K562 (cell line): ENCODE data around the gene CYP2A6. TPM values are rescaled to one million over a fixed set of nuclear protein-coding genes. Genes with fewer than 3 reads are reported as not detected.

Experiments used
- ATAC-seq: fragments of 200-7000 bp; cut with Tn5 transposase; 3 replicates; pipeline ENCODE4 v1.9.1; 2020; ENCODE audit warnings: moderate library complexity
- BruUV-seq: library from RNA; stranded (reverse); fragments of 400-500 nt; replicated peaks from 2 replicates; lab custom pipeline; 2021; lab: Mats Ljungman, UMichigan
- CTCF ChIA-PET: fragments of 300-600 bp; formaldehyde crosslinking; extraction: SDS; loops from one replicate; lab custom pipeline; 2021; ENCODE audit warnings: low intra/inter-chr PET ratio; lab: Yijun Ruan, JAX
- POLR2A ChIA-PET: fragments of 300-600, 350-650 bp; sonication (Branson Sonifier 250); formaldehyde crosslinking; extraction: SDS; loops from one replicate; lab custom pipeline; 2021; ENCODE audit warnings: antibody characterized with exemption, inconsistent platforms; lab: Yijun Ruan, JAX
- DNase-seq, 4 experiments: peaks; one replicate each; pipeline versions ENCODE4 v3.0.0 to v3.0.0-alpha.2; 2011 to 2018; ENCODE audit warnings: low spot score in 3 of 4, mixed read lengths in 3 of 4; ENCODE audit errors: extremely low read depth in 1 of 4
- FAIRE-seq: peaks from 2 replicates; lab custom pipeline; 2011; peaks lifted over from hg19 to GRCh38; lab: Jason Lieb, UNC
- H2AFZ ChIP-seq: 2 replicates; pipeline ENCODE4 v1.6.0; 2011; ENCODE audit warnings: low read depth, low read length, control low read depth, inconsistent platforms
- H3K27ac ChIP-seq: fragments of 200-600 bp; 3 replicates; pipeline ENCODE4 v1.8.0; 2011; ENCODE audit warnings: low read depth, mild to moderate bottlenecking, control low read depth, inconsistent platforms, low read length, moderate library complexity, mixed read lengths; ENCODE audit errors: extremely low read depth
- H3K27me3 ChIP-seq, 2 experiments: fragments of 300-600 bp in 1 of 2; 2 replicates in 1 of 2; 3 replicates in 1 of 2; pipeline versions ENCODE4 v1.6.0 to v1.8.0; 2011; ENCODE audit warnings: inconsistent platforms in 2 of 2, low read length in 2 of 2, mild to moderate bottlenecking in 1 of 2, mixed read lengths in 1 of 2, moderate library complexity in 1 of 2; ENCODE audit not compliant: control insufficient read depth in 2 of 2, insufficient read depth in 2 of 2
- H3K36me3 ChIP-seq: fragments of 300-600 bp; 3 replicates; pipeline ENCODE4 v1.8.0; 2011; ENCODE audit warnings: mild to moderate bottlenecking, low read length, inconsistent platforms; ENCODE audit not compliant: control insufficient read depth, insufficient read depth
- H3K4me1 ChIP-seq, 2 experiments: fragments of 200-600 bp in 1 of 2; replicated peaks in 1 of 2; 2 replicates in 1 of 2; 3 replicates in 1 of 2; pipeline versions ENCODE4 v1.5.1 to v1.8.0; 2011; ENCODE audit warnings: inconsistent platforms in 2 of 2, low read length in 2 of 2, mild to moderate bottlenecking in 1 of 2, mixed read lengths in 1 of 2, moderate library complexity in 1 of 2; ENCODE audit not compliant: control insufficient read depth in 2 of 2, insufficient read depth in 2 of 2
- H3K4me2 ChIP-seq: 2 replicates; pipeline ENCODE4 v1.6.1; 2011; ENCODE audit warnings: low read length, control low read depth, inconsistent platforms, mixed read lengths; ENCODE audit not compliant: insufficient read depth
- H3K4me3 ChIP-seq: fragments of 200-600 bp; sonication (generic), shearing (Covaris generic); 2 replicates; pipeline ENCODE4 v1.5.1; 2016; ENCODE audit warnings: control low read depth, inconsistent platforms
- H3K79me2 ChIP-seq: fragments of 200-600 bp; 3 replicates; pipeline ENCODE4 v1.8.0; 2011; ENCODE audit warnings: low read length, inconsistent platforms; ENCODE audit not compliant: control insufficient read depth, insufficient read depth
- H3K9ac ChIP-seq, 2 experiments: 2 replicates each; pipeline versions ENCODE4 v1.6.0 to v1.6.1; 2011; ENCODE audit warnings: low read depth in 2 of 2, low read length in 2 of 2, control low read depth in 1 of 2, inconsistent platforms in 1 of 2, mild to moderate bottlenecking in 1 of 2, mixed read lengths in 1 of 2; ENCODE audit not compliant: insufficient read depth in 1 of 2
- H3K9me1 ChIP-seq: one replicate; pipeline ENCODE4 v1.6.0; 2011; ENCODE audit warnings: inconsistent platforms, mild to moderate bottlenecking, low read length, moderate library complexity; ENCODE audit not compliant: control insufficient read depth, insufficient read depth
- H3K9me3 ChIP-seq: replicated peaks from 2 replicates; pipeline ENCODE4 v1.5.1; 2011; ENCODE audit warnings: low read depth, low read length, inconsistent platforms; ENCODE audit not compliant: control insufficient read depth, insufficient read depth
- H4K20me1 ChIP-seq: replicated peaks from 2 replicates; pipeline ENCODE4 v1.6.1; 2011; ENCODE audit warnings: low read length, inconsistent platforms, mixed read lengths; ENCODE audit not compliant: control insufficient read depth, insufficient read depth
- ARID3B ChIP-seq: fragments of 250-450 bp; sonication (Bioruptor Pico); IDR thresholded peaks from 2 replicates; pipeline ENCODE4 v1.4.0; 2020; ENCODE audit warnings: borderline replicate concordance
- ATF7 ChIP-seq: fragments of 450-650 bp; IDR thresholded peaks from 2 replicates; pipeline ENCODE4 v1.7.1; 2014; ENCODE audit warnings: mild to moderate bottlenecking, moderate library complexity
- COPS2 ChIP-seq: fragments of 450-650 bp; conservative IDR thresholded peaks from 2 replicates; pipeline ENCODE4 v1.6.1; 2016; ENCODE audit warnings: mild to moderate bottlenecking, moderate library complexity
- EHMT2 ChIP-seq: fragments of 450-650 bp; IDR thresholded peaks from 2 replicates; pipeline ENCODE4 v1.6.1; 2018; ENCODE audit warnings: antibody characterized with exemption
- ESRRB ChIP-seq: fragments of 250-450 bp; sonication (Bioruptor Pico); IDR thresholded peaks from 2 replicates; pipeline ENCODE4 v1.5.0; 2020; ENCODE audit warnings: mild to moderate bottlenecking, moderate library complexity, borderline replicate concordance
- HDGF ChIP-seq: fragments of 450-650 bp; IDR thresholded peaks from 2 replicates; pipeline ENCODE4 v1.6.1; 2016
- L3MBTL2 ChIP-seq: fragments of 450-650 bp; IDR thresholded peaks from 2 replicates; pipeline ENCODE4 v1.6.1; 2016; ENCODE audit warnings: mild to moderate bottlenecking, moderate library complexity
- MEF2A ChIP-seq: IDR thresholded peaks from 2 replicates; pipeline ENCODE4 v1.6.1; 2011; ENCODE audit warnings: low read depth, mild to moderate bottlenecking, low read length, moderate library complexity; ENCODE audit not compliant: control insufficient read depth
- POLR2G ChIP-seq: fragments of 200-400 bp; formaldehyde crosslinking; IDR thresholded peaks from 2 replicates; pipeline ENCODE4 v1.6.1; 2017; ENCODE audit warnings: low read depth, mild to moderate bottlenecking, antibody characterized with exemption, low read length, moderate library complexity
- RBFOX2 ChIP-seq: fragments of 200-400 bp; formaldehyde crosslinking; IDR thresholded peaks from 2 replicates; pipeline ENCODE4 v1.6.1; 2017; ENCODE audit warnings: low read depth, mild to moderate bottlenecking, low read length, moderate library complexity
- TFAM ChIP-seq: fragments of 250-450 bp; sonication (Bioruptor Pico); conservative IDR thresholded peaks from 2 replicates; pipeline ENCODE4 v1.5.0; 2021; ENCODE audit warnings: mild to moderate bottlenecking, moderate library complexity
- ZBTB7A ChIP-seq: IDR thresholded peaks from 2 replicates; pipeline ENCODE4 v1.6.1; 2011; ENCODE audit warnings: low read depth, mild to moderate bottlenecking, low read length, moderate library complexity, borderline replicate concordance; ENCODE audit not compliant: control insufficient read depth
- ZNF518B ChIP-seq: fragments of 250-450 bp; sonication (Bioruptor Pico); IDR thresholded peaks from 2 replicates; pipeline ENCODE4 v1.5.0; 2021; ENCODE audit warnings: mild to moderate bottlenecking, moderate library complexity
- ZNF639 ChIP-seq, 2 experiments: fragments of 200-800 bp in 1 of 2; sonication (Bioruptor generic) in 1 of 2; sonication (generic) in 1 of 2; formaldehyde crosslinking in 1 of 2; IDR thresholded peaks in 1 of 2; conservative IDR thresholded peaks in 1 of 2; 2 replicates each; pipeline versions ENCODE4 v1.5.0 to v1.6.1; 2016 to 2020; ENCODE audit warnings: missing compliant biosample characterization in 1 of 2, missing genetic modification characterization in 1 of 2, missing genetic modification reagents in 1 of 2
- WGBS: fragments of 100-300 bp; shearing (Covaris generic); methylation state at CpG from one replicate; pipeline ENCODE4 v1.1.6; 2016; ENCODE audit warnings: low coverage, mixed read lengths; ENCODE audit not compliant: insufficient coverage; ENCODE audit errors: missing lambda C conversion rate; 5-methylcytosine and 5-hydroxymethylcytosine counted together
- in situ Hi-C: fragments of 300-500 bp; cut with MboI; formaldehyde crosslinking; loops from 4 replicates; pipeline ENCODE4 v1.15.0; 2018; ENCODE audit warnings: inconsistent platforms, mixed read lengths
- intact Hi-C: fragments of 100-400 bp; cut with micrococcal nuclease; formaldehyde crosslinking; loops from 2 replicates; pipeline ENCODE4 v1.14.2; 2022
- polyA plus RNA-seq, 8 experiments: library from polyadenylated mRNA; depleted of rRNA in 4 of 8; stranded (reverse) in 5 of 8; unstranded in 3 of 8; fragments of >200 nt; fragmentation: Nextera tagmentation in 2 of 8; fragmentation: Illumina TruSeq in 1 of 8; extraction: Ambion mirVana in 2 of 8; extraction: Trizol in 1 of 8; gene quantifications; 2 replicates each; pipeline versions ENCODE4 v1.2.1 to v1.2.3, GENCODE V29; 2011 to 2014; ENCODE audit warnings: inconsistent platforms in 1 of 8, missing spikeins in 1 of 8
- total RNA-seq, 7 experiments: library from RNA; depleted of rRNA in 6 of 7; stranded (reverse); fragments of >200 nt in 6 of 7; fragmentation: Illumina TruSeq in 2 of 7; extraction: Trizol in 2 of 7; gene quantifications; 2 replicates each; pipeline versions ENCODE4 v1.2.1 to v1.2.3, GENCODE V29; 2011 to 2021; ENCODE audit warnings: low replicate concordance in 1 of 7

The CYP2A6 gene
- total and polyA plus RNA-seq, 9 of the 15 experiments (the other 6 are each of a cell fraction or from before 2014, with no cell fraction given), result 0.31 TPM; not detected in 8

GRCh38 chr19:40811478-40812341 lies 38.5 kb downstream of the CYP2A6 start:
- peak overlapping the region; percentile 27 for H3K4me2 ChIP-seq
- BruUV-seq, result no TSS peak
- peak in 3 of 4 experiments; percentile 27 to 39 (median 28) for DNase-seq
- H3K9ac ChIP-seq, result peak overlapping the region; percentile 67 to 90
- FAIRE-seq, result no peak
- H3K9me3 ChIP-seq, result no peaks in the 10 kb centered on the region
- H3K4me3 ChIP-seq, result peak overlapping the region; percentile 17
- no peak for ATAC-seq
- peaks cover 14% of the 10 kb centered on the region for H3K79me2 ChIP-seq
- H2AFZ ChIP-seq, result peak overlapping the region; percentile 53; the same call in 1 of the 2 replicates
- intact Hi-C loops, result no loop called here
- in situ Hi-C loops, result loop anchor here (5.0 kb wide), 1 partner anchor 321 kb away; no protein-coding TSS in a partner anchor
- WGBS, result 51% methylated on average over 10 of the region's 35 CpGs
- ChIA-PET CTCF (no interaction called here), POLR2A (interaction anchor here (0.6 to 1.4 kb wide), 9 partner anchors 9 to 150 kb away, joined by 3 to 4 read pairs (median 3); partner anchors contain the start of genes EGLN2 and RAB4B)
- H3K27ac ChIP-seq, result peak overlapping the region; percentile 81
- peaks cover 8% of the 10 kb centered on the region for H4K20me1 ChIP-seq
- no peaks in the 10 kb centered on the region for H3K27me3 ChIP-seq
- H3K4me1 ChIP-seq, result peaks cover 19 to 53% of the 10 kb centered on the region in 2 experiments; a peak in 4 of 5 replicates
- peaks cover 5% of the 10 kb centered on the region for H3K9me1 ChIP-seq
- H3K36me3 ChIP-seq, result peaks cover 30% of the 10 kb centered on the region
- TF ChIP-seq ZBTB7A (peak; percentile 7; the same call in 1 of the 2 replicates), MEF2A (no peak), POLR2G (peak; percentile 68; the same call in 1 of the 2 replicates), ATF7 (no peak), TFAM (no peak), ZNF518B (no peak), ESRRB (CRISPR knock-in tag) (no peak), COPS2 (no peak), ZNF639 (CRISPR knock-in tag; conservative IDR thresholded peaks at IDR 0.05 in 1 of 2, IDR thresholded peaks at IDR 0.05 in 1 of 2) (0 out of 4 replicates have a peak, but pooled peaks of 1 of the 2 experiments have one; percentile 11), ARID3B (CRISPR knock-in tag) (no peak), EHMT2 (no peak), L3MBTL2 (peak; percentile 16; the same call in 1 of the 2 replicates), HDGF (0 out of 2 replicates have a peak, but pooled peaks have one; percentile 30), RBFOX2 (peak; percentile 38)
